Measurements from ENCODE around the gene IGF2BP3.

GRCh38 chr7:23419845-23420244 lies 50.4 kb downstream of the IGF2BP3 start:
- TF ChIP-seq CTCF (optimal IDR thresholded peaks at IDR 0.05 in 1 of 3, IDR thresholded peaks at IDR 0.05 in 1 of 3, conservative IDR thresholded peaks at IDR 0.05 in 1 of 3; ENCODE audit: extremely low read depth in 1 of 3, insufficient read depth in 2 of 3, low read length in 3 of 3): no peak
- TF ChIP-seq EZH2 (IDR thresholded peaks at IDR 0.05; ENCODE audit: low read length): no peak

Measured in keratinocyte (primary cell).